Stimulated activated CD4-positive, alpha-beta T cell treated with anti-CD3 and anti-CD28 coated beads, Interleukin-2, amount 100 ng/mL, for 48 hours (primary cell): ENCODE results near the gene OBSCN.

Source experiments
- DNase-seq, 2 donors: peaks; one replicate each; pipeline ENCODE4 v3.0.0-alpha.2; 2020

OBSCN gene

DNA sequence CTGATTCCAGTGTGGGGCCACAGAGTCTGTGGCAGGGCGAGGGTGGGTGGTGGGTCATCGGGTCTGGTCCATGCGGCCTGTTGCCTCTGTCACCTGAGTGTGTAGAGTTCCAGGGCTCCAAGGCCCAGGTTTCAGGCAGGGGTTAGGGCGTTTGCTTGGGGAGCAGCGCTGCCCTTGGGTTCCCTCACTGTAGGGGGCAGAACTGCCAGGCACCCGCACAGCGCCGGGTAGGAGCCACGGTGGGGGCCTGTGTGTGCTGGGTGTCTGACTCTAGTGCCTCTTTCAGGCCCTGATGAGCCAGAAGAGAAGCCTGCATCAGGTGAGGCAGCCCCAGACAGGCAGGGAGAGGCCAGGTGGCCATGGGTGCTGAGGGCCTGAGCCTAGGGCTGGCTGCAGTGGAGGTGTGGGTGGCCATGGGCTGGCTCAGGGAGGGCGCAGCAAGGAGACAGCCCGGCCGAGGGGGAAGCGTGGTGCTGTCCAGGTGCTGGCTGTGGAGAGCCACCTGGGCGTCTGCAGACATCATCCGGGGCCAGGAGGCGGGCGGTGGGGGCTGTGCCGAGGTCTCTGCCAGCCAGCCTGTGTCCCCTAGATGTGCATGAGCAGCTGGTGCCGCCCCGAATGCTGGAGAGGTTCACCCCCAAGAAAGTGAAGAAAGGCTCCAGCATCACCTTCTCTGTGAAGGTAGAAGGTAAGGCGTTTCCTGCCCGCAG, 126.5 kb downstream of the OBSCN start:
- DNase-seq, result no peak

DNA sequence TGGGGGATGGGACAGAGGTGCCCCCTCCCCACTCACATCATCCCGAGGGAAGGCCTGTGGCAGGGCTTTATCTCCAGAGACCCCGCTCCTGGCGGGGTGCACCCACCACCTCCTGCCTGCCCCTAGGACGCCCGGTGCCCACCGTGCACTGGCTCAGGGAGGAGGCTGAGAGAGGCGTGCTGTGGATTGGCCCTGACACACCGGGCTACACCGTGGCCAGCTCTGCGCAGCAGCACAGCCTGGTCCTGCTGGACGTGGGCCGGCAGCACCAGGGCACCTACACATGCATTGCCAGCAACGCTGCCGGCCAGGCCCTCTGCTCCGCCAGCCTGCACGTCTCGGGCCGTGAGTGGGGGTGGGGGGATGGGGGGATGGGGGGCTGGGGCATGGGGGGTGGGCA, 127.1 kb downstream of the OBSCN start:
- DNase-seq, result no peak

DNA sequence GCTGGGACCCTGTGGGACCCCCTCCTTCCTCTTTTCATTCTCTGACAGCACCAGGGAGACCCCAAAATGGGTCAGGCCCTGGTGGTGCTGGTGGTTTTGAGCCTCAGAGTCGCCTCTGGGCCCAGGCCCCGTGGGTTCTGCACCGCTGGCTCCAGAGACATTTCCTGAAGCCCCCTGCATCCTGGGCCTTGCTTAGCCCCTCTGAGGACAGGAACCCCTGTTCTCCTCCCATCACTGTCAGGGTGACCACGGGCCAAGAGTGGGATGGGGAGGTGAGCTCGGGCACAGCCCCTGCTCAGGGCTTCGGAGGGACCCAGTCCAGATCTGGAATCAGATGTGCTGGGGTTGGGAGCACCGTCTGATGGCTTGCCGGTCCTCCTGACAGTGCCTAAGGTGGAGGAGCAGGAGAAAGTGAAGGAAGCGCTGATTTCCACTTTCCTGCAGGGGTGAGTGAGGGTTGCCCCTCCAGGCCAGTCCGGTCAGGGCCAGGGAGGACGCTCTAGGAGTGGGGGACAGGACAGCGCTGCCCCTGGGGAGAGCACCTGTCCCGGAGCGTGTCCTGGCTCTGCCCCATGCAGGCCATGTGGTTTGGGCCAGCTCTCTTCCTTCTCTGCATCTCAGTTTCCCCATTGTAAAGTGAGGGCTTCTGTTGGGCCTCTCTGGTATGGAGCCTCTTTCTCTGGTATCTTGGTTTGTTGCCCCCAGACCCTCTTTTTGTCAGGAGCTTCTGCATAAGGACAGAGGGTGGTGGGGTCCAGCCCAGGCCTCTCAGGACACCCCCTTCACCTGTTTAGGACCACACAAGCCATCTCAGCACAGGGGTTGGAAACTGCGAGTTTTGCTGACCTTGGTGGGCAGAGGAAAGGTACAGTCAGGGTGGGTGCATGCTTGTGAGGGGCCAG, 127.8 kb downstream of the OBSCN start:
- DNase-seq, result no peak

DNA sequence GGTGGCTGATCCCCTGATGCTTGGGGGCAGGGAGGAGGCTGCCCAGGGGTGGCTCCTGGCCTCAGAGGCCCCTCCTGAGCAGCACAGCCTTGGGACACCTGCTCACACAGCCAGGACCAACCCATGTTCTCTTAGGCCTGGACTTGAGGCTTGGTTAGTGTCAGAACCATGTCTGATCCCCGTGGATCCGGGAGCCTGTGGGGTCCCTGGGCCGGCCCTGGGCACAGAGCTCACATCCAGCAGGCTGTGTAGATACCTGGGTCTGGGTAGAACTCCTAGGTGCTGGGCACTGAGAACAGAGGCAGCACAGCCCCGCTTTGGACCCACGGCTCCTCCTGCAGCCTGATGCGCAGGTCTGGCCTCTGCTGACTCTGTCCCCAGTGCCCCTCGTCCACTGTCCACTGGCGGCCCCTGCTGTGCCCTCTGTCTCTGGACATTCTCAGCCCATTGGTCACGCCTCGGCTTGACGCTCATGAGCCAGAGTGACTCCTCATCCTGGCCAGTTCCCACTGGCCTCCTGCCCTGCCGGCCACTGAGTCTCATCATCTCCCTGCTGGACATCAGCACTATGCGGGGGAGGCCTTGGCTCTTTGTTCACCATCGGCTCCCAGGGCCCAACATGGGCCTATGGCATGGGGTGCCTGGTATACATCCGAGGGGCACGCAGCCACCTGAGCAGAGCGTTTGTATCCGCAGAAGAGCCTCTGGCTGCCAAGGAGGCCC, 128.6 kb downstream of the OBSCN start:
- no peak for DNase-seq

DNA sequence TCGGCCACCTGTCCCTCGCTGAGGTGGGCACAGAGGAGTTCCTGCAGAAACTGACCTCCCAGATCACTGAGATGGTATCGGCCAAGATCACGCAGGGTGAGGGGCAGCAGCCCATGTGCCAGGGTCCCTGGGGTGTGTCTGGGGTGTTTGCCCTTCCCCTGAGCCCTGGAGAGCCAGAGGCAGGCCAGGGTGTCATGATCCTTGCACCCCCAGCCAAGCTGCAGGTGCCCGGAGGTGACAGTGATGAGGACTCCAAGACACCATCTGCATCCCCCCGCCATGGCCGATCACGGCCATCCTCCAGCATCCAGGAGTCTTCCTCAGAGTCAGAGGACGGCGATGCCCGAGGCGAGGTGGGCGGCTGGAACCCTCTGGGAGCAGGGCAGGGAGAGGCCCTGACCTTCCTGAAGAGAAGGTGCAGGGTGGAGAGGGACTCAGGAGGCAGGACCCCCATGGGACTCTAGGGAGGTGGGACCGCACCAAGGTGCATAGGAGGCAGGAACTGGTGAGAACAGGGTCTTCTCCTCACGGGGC, 129.3 kb downstream of the OBSCN start:
- no peak for DNase-seq

DNA sequence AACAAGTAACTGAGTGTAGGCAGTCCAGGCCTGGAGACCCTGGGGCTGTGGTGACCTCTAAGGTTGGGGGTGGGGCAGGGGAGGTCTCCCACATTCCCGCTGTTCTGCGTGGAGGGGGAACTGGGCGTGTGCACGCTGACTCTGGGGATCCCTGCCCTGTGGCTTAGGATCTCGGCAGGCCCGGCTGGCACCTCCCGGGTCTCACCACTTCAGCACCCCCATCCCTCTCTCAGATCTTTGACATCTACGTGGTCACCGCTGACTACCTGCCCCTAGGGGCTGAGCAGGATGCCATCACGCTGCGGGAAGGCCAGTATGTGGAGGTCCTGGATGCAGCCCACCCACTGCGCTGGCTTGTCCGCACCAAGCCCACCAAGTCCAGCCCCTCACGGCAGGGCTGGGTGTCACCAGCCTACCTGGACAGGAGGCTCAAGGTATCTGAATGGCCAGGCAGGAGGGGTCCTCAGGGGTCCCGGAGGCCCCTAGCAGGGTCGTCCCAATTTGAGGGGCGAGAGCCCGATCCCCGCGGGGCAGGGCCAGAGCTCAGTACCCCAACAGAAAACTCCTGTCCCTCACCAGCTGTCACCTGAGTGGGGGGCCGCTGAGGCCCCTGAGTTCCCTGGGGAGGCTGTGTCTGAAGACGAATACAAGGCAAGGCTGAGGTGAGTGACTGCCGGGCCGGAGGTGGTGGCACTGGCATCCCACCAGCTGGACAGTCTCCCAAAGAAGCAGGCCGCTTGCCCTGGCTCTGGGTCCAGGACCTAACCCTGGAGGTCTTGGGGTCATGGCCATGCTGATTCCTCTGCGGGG, 130.1 kb downstream of the OBSCN start:
- no peak for DNase-seq

DNA sequence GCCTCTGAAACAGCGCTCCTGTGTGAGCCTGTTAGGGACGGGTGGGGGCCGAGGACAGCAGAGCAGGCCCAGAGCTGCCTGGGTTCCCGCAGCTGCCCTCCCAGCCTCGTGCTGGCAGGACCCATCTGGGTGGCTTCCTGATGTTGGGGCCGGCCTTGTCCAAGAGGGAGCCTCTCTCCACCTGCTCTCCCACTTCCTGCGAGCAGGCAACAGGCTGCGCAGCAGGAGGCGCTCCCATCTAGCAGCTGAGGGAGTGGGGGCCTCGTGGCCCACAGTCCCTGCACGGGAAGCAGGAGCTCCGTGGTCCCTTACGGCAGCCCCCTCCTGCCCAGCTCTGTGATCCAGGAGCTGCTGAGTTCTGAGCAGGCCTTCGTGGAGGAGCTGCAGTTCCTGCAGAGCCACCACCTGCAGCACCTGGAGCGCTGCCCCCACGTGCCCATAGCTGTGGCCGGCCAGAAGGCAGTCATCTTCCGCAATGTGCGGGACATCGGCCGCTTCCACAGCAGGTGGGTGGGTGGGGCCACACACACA, 130.7 kb downstream of the OBSCN start:
- DNase-seq, result no peak

DNA sequence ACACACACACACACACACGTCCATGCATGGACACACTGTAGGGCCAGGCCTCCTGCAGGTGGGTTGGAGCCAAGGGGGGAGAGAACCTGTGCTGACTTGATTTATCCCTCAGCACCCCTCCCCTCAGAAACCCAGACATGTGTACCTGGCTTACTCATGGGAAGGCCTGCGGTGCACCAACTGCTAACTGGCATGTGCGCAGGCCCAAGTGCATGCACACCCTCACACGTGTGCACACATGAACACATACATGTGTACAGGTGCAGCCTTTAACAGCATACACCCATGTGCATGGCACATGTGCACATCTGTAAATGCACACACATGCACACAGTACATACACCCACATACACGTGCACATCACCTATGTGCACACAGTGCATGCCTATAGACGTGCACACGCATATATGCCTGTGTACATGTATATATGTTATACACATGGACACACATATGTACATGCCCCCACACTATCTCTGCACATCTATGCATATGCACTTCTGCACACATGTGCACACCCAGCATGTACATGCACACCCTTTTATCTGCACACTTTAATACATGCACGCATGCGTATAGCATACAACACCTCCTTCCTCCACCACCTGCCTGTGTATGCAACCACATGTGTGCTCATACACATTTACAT, 131.3 kb downstream of the OBSCN start:
- no peak for DNase-seq

DNA sequence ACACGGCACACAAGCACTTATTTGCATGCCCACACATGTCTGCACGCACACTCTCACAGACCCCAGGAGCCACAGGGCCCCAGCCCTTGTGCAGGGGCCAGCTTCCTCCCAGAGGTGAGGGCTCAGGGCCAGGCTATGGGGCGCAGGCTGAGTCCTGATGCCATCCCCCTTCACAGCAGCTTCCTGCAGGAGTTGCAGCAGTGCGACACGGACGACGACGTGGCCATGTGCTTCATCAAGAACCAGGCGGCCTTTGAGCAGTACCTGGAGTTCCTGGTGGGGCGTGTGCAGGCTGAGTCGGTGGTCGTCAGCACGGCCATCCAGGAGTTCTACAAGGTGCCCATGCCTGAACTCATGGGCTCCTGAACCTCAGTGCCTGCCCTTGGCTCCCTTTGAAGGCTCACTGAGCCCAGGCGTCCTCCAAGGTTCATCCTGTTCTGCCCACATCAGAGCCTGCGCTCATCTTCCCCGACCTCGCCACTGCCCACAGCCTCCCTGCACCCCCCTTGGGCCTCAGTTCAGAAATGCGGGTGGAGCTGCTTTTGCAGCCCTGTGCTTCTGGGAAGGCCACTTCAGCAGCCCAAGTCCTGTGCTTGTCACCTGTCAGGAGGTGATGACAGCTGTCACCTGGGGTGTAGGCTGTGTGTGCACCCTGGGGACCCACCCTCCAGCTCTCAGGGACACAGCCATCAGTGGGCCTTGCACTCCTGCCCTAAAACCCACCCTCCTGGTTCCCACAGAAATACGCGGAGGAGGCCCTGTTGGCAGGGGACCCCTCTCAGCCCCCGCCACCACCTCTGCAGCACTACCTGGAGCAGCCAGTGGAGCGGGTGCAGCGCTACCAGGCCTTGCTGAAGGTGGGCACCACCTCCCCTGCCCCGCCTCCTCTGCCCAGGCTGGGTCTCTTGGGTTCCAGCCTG, 132.2 kb downstream of the OBSCN start:
- no peak for DNase-seq

DNA sequence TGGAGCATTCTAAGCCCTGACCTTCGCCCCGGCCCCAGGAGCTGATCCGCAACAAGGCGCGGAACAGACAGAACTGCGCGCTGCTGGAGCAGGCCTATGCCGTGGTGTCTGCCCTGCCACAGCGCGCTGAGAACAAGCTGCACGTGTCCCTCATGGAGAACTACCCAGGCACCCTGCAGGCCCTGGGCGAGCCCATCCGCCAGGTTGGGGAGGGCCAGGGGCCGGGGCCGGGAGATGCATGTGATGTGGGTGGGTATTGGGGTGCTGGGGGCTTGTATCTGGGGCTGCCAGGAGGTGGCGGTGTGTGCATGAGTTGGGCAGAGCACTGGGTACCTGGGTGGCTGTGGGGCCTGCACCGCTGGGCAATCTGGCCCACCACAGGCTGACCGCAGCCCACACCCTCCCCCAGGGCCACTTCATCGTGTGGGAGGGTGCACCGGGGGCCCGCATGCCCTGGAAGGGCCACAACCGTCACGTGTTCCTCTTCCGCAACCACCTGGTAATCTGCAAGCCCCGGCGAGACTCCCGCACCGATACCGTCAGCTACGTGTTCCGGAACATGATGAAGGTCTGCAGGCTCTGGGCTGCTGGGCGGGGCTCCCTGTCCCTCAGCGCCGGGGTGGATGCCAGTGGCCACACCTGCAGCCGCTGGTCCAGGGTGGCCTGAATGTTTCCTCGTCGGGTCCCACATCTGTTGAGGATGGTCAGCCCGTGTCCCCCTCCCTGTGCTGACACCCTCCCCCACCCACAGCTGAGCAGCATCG, 133.0 kb downstream of the OBSCN start:
- DNase-seq, result no peak

DNA sequence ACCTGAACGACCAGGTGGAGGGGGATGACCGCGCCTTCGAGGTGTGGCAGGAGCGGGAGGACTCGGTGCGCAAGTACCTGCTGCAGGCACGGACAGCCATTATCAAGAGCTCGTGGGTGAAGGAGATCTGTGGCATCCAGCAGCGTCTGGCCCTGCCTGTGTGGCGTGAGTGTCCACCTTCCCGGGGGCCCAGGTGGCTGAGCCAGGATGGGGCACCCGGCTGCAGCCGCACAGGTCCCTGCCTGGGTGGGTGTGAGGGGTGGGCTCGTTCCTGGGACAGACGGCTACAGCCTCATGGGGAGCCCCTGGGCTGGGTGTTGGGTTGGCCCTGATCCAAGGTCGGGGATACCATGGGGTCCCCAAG, 133.6 kb downstream of the OBSCN start:
- no peak for DNase-seq

DNA sequence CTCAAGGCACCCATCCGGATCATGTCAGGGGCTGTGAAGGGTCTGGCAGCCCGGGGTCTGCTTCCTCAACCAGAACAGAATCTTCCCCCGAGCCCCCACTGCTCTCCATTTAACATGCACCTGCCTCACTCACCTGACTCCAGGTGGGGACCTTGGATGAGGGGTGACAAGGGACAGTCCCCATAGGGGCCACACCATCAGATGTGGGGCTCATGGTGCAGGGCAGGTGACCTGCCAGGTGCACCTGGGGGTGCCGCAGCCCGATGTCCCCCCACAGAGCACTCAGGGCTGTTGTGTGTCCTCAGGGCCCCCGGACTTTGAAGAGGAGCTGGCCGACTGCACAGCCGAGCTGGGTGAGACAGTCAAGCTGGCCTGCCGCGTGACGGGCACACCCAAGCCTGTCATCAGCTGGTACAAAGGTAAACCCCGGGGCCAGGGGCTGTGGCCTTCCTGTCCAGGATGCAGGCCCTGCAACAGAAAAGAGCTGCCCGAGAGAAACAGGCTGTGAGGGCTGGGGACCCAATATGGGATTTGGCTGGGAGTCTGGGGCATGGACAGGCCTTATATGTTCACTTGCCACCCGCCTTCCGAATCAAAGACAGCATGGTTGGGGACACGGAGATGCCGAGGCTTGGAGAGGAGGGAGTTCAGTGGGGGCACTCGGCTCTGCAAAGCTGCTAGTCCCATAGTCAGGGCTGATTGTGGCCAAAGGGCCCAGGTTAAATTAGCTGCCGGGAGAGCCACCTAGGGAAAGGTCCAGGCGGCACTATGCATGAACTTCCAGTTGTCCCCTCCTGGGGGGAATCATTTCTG, 134.2 kb downstream of the OBSCN start:
- DNase-seq, result no peak

DNA sequence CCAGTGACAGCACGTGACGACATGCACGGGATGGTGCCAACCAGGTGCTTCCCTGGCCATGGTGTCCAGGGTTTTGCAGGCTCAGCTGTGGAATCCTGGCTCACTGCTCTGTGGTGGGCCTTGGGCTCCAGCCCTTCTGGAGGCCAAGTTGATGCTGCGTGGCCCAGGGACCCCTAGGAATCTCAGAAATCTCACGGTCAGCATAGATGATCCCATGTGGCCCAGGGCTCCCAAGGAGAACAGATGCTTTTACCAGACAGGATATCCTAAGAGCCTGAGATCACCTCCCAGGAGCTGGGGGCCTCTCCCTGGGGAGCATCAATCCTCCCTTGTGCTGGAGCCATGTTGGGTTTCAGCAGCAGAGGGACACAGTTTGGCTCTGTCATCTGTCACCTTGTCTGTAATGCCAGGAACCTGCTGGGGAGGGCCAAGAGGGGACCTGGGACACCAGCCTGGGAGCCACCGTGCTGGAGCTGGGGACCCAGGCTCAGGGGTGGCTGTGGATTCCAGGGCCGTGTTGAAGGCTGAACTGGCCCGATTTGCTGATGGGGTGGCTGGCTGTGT, 134.9 kb downstream of the OBSCN start:
- no peak for DNase-seq

DNA sequence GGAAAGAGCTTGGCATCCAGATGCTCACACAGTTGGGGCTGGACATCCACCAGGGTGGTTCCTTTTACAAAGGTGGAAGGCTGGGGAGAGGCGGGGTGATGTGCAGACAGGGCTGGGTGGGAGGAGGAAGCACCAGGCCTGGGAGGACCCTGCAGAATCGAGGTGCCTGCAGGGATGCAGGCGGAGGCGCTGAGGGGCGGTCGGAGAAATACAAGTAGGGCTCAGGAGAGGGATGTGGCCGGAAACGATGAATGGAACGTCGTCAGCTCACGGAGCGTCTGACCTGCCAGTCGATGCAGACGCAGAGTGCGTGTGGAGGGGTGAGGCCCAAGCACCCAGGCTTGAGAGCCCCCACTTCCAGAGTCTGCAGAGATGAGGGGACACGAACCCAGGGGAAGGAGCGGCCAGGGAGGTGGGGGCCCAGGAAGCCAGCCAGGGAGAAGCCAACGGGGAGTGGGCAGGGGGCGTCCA, 135.4 kb downstream of the OBSCN start:
- DNase-seq, result no peak

DNA sequence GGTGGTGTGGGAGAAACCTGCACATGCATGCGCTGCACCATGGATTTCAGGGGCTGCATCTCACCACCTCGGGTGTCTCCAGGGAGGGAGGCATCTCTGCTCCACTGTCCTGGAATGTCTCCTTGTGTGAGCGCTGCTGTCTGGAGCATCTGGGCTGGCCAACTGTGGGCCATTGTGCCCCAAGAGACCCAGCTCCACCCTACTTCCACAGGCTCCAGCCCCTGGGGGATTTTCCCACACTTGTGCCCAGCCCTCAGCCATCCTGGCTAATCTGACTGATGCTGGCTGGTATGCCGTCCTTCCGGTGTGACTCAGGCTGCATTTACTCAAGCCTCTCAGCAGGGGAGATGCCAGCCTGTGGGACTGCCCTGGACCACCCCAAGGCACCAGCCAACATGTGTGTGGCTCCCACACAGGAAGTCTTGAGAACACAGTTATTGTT, 136.8 kb downstream of the OBSCN start:
- no peak for DNase-seq

DNA sequence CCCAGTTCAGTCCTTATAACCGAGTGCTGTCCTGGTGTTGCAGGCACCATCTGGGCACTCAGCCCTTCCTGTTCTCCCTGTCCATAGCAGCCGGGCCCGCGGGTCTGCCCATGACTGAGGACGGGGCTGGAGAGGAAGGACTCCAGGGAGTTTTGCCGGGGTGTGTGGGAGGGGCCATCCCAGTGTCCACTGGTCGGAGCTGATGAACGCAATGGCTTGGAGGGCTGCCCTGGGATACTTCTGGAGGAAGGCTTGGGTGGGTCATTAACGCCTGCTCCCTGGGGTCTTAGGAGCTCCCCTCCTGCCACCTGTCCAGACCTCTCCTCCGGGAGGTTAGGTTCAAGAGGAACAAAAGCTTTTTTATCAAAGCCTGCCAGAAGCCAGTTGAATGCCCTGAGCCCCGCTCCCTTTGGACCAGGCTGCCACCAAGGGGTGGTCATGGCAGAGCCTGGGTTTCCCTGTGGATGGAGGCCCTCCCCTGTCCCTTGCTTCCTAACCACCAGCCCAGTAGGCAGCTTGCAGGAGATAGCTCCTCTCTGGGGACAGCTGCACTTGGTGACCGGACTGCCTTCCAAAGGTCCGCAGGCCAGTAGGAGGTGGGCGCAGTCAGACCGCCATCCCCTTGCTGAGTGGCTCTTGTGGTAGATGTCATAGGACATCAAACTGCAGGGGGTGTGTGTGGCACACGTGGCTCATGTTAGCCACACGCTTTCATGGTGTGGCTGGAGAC, 137.5 kb downstream of the OBSCN start:
- no peak for DNase-seq

DNA sequence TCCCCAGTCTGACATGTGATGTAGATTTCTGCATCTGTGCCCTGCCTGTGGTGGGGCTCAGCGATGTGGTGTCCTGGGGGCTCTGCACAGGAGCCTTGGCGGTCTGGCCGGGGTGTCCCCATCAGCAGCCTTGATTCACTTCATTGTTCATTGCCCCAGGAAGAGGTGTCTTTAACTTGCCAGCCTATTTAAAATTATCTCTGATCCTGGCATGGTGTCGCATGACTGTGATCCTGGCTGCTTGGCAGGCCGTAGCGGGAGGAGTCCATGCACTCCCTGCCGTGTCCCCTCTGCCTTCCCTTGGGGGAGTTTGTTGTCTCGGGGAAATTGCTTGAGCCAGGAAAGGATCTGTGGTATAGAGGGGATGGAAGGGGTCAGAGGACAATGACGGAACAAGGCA, 138.9 kb downstream of the OBSCN start:
- DNase-seq, result no peak

DNA sequence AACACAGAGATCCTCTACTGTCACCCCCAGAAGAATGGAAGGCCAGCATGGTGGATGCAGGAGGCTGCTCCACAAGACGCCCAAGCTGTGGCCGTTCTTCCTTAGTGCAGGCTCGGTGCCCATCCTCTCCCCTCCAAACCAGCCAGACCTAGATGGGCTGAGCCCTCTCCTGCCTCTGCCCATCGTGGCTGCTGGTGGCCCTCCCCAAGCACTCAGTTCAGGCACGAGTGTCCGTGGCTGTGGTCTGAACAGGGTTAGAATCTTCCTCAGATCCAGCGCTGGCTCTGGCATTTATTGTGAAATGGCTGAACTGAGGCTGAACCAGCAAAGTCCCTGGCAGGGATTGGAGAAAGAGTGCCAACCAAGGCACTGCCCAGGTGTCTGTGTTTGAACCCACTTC, 139.3 kb downstream of the OBSCN start:
- no peak for DNase-seq
